SK-N-SH (cell line): ENCODE results near the gene ABHD16B. TPM values are rescaled to one million over a fixed set of nuclear protein-coding genes. Genes with fewer than 3 reads are reported as not detected.

Source experiments
- CTCF ChIA-PET: fragments of 300-600, 350-600 bp; formaldehyde crosslinking; extraction: SDS; loops from one replicate; lab custom pipeline; 2021; lab: Yijun Ruan, JAX
- POLR2A ChIA-PET: fragments of 350-600 bp; sonication (Branson Sonifier 250); formaldehyde crosslinking; extraction: SDS; loops from one replicate; lab custom pipeline; 2020; ENCODE audit warnings: antibody characterized with exemption, inconsistent platforms; lab: Yijun Ruan, JAX
- DNase-seq: peaks from one replicate; pipeline ENCODE4 v3.0.0; 2012
- H2AFZ ChIP-seq: fragments of 200-600 bp; sonication (generic); 2 replicates; pipeline ENCODE4 v1.8.1; 2016; ENCODE audit warnings: antibody characterized with exemption, mild to moderate bottlenecking, low read depth
- H3F3A ChIP-seq: fragments of 200-600 bp; sonication (generic); replicated peaks from 2 replicates; pipeline ENCODE3; 2016; ENCODE audit warnings: antibody characterized with exemption, mild to moderate bottlenecking; ENCODE audit not compliant: insufficient read depth
- H3K27ac ChIP-seq, 2 experiments: fragments of 200-500 bp in 1 of 2; fragments of 200-600 bp in 1 of 2; sonication (Bioruptor generic) in 1 of 2; sonication (generic), shearing (Covaris generic) in 1 of 2; 2 replicates each; pipeline versions ENCODE4 v1.5.1 to v1.6.1; 2014 to 2016; ENCODE audit warnings: low read depth in 2 of 2, inconsistent platforms in 1 of 2, low read length in 1 of 2, mild to moderate bottlenecking in 1 of 2, mixed read lengths in 1 of 2
- H3K27me3 ChIP-seq: fragments of 200-600 bp; sonication (generic), shearing (Covaris generic); 2 replicates; pipeline ENCODE4 v1.6.1; 2016; ENCODE audit warnings: mixed run types; ENCODE audit not compliant: insufficient read depth
- H3K36me3 ChIP-seq, 2 experiments: fragments of 200-500 bp in 1 of 2; fragments of 200-600 bp in 1 of 2; sonication (Bioruptor generic) in 1 of 2; sonication (generic) in 1 of 2; replicated peaks in 1 of 2; 2 replicates each; pipeline versions ENCODE3 to v1.5.1; 2014 to 2016; ENCODE audit warnings: low read length in 1 of 2, mild to moderate bottlenecking in 1 of 2; ENCODE audit not compliant: insufficient read depth in 2 of 2, control insufficient read depth in 1 of 2
- H3K4me1 ChIP-seq, 2 experiments: fragments of 200-500 bp in 1 of 2; fragments of 200-600 bp in 1 of 2; sonication (Bioruptor generic) in 1 of 2; sonication (generic), shearing (Covaris generic) in 1 of 2; 2 replicates each; pipeline versions ENCODE4 v1.5.1 to v1.6.1; 2014 to 2016; ENCODE audit warnings: low read depth in 1 of 2, low read length in 1 of 2, mixed run types in 1 of 2; ENCODE audit not compliant: insufficient read depth in 2 of 2, control insufficient read depth in 1 of 2
- H3K4me2 ChIP-seq: fragments of 200-600 bp; sonication (generic), shearing (Covaris generic); 2 replicates; pipeline ENCODE4 v1.6.1; 2017; ENCODE audit warnings: mixed run types
- H3K4me3 ChIP-seq, 2 experiments: fragments of 200-500 bp in 1 of 2; fragments of 200-600 bp in 1 of 2; sonication (Bioruptor generic) in 1 of 2; sonication (generic), shearing (Covaris generic) in 1 of 2; 2 replicates each; pipeline versions ENCODE4 v1.5.1 to v1.8.1; 2014 to 2016; ENCODE audit warnings: low read depth in 2 of 2, inconsistent platforms in 1 of 2, low read length in 1 of 2, mild to moderate bottlenecking in 1 of 2, mixed read lengths in 1 of 2, moderate library complexity in 1 of 2
- H3K79me2 ChIP-seq: fragments of 200-600 bp; sonication (generic); 2 replicates; pipeline ENCODE4 v1.8.1; 2017; ENCODE audit warnings: mild to moderate bottlenecking; ENCODE audit not compliant: insufficient read depth
- H3K9ac ChIP-seq: fragments of 200-600 bp; sonication (generic); 2 replicates; pipeline ENCODE4 v1.6.1; 2017; ENCODE audit warnings: mixed run types
- H3K9me2 ChIP-seq: fragments of 200-600 bp; sonication (generic); 2 replicates; pipeline ENCODE4 v1.6.1; 2017; ENCODE audit warnings: mixed run types
- H3K9me3 ChIP-seq: fragments of 200-600 bp; sonication (generic); 2 replicates; pipeline ENCODE4 v1.6.1; 2017; ENCODE audit warnings: mixed run types, mild to moderate bottlenecking, moderate library complexity
- H4K20me1 ChIP-seq: fragments of 200-600 bp; sonication (generic); 2 replicates; pipeline ENCODE4 v1.6.1; 2017; ENCODE audit warnings: mild to moderate bottlenecking, mixed run types; ENCODE audit not compliant: insufficient read depth
- CHD2 ChIP-seq: fragments of 150-350 bp; IDR thresholded peaks from 2 replicates; pipeline ENCODE4 v1.6.1; 2018; ENCODE audit warnings: low read length; ENCODE audit not compliant: partially characterized antibody
- CTCF ChIP-seq: fragments of 200-600 bp; sonication (generic); IDR thresholded peaks from 2 replicates; pipeline ENCODE4 v1.6.1; 2017; ENCODE audit warnings: antibody characterized with exemption, mild to moderate bottlenecking, moderate library complexity
- EP300 ChIP-seq, 2 experiments: IDR thresholded peaks; 2 replicates each; pipeline versions ENCODE4 v1.4.0 to v1.6.1; 2012; ENCODE audit warnings: borderline replicate concordance in 1 of 2, low read depth in 1 of 2, low read length in 1 of 2
- EZH2phosphoT487 ChIP-seq: fragments of 200-600 bp; sonication (generic); IDR thresholded peaks from 2 replicates; pipeline ENCODE4 v1.6.1; 2017; ENCODE audit warnings: low read depth, mixed run types, mild to moderate bottlenecking, antibody characterized with exemption, moderate library complexity, borderline replicate concordance
- FOSL2 ChIP-seq: IDR thresholded peaks from 2 replicates; pipeline ENCODE4 v1.4.0; 2012; ENCODE audit warnings: low read depth, mild to moderate bottlenecking, moderate library complexity, borderline replicate concordance
- FOXJ3 ChIP-seq: sonication (generic); formaldehyde crosslinking; IDR thresholded peaks from 2 replicates; pipeline ENCODE4 v1.5.1; 2020; ENCODE audit warnings: mild to moderate bottlenecking, missing genetic modification reagents
- FOXM1 ChIP-seq: IDR thresholded peaks from 2 replicates; pipeline ENCODE4 v1.4.0; 2012; ENCODE audit warnings: low read depth, mild to moderate bottlenecking
- NFIC ChIP-seq: IDR thresholded peaks from 2 replicates; pipeline ENCODE4 v1.4.0; 2012; ENCODE audit warnings: borderline replicate concordance
- PBX3 ChIP-seq: IDR thresholded peaks from 2 replicates; pipeline ENCODE4; 2012
- POLR2AphosphoS5 ChIP-seq: IDR thresholded peaks from 2 replicates; pipeline ENCODE4 v1.6.1; 2012; ENCODE audit warnings: low read depth, low read length
- RXRA ChIP-seq: IDR thresholded peaks from 2 replicates; pipeline ENCODE4 v1.4.0; 2012; ENCODE audit warnings: low read depth, mild to moderate bottlenecking, borderline replicate concordance
- SMC3 ChIP-seq: IDR thresholded peaks from 2 replicates; pipeline ENCODE4 v1.6.1; 2012; ENCODE audit warnings: low read depth, low read length, improper control_type of control experiment
- TCF12 ChIP-seq: IDR thresholded peaks from 2 replicates; pipeline ENCODE4 v1.4.0; 2012
- TEAD4 ChIP-seq: IDR thresholded peaks from 2 replicates; pipeline ENCODE4 v1.4.0; 2012; ENCODE audit warnings: mild to moderate bottlenecking, borderline replicate concordance; ENCODE audit not compliant: insufficient read depth
- USF1 ChIP-seq: IDR thresholded peaks from 2 replicates; pipeline ENCODE4 v1.4.0; 2012; ENCODE audit warnings: low read depth, borderline replicate concordance
- ZBTB33 ChIP-seq: IDR thresholded peaks from 2 replicates; pipeline ENCODE4 v1.4.0; 2012; ENCODE audit warnings: low read depth, borderline replicate concordance
- WGBS: methylation state at CpG from one replicate; pipeline ENCODE4 v1.1.6; 2017; ENCODE audit warnings: low lambda C conversion rate; 5-methylcytosine and 5-hydroxymethylcytosine counted together
- polyA plus RNA-seq, 3 experiments: library from polyadenylated mRNA; depleted of rRNA; stranded (reverse); fragments of >200 nt; gene quantifications; 2 replicates each; pipeline ENCODE4 v1.2.3, GENCODE V29; 2012
- TF ChIP-seq, protein P1 (sequence below): fragments of 150-350 bp; IDR thresholded peaks from 2 replicates; pipeline ENCODE4 v1.6.1; 2017; ENCODE audit warnings: antibody characterized with exemption, low read length, low read depth, borderline replicate concordance

ABHD16B gene
- polyA plus RNA-seq, 1 of the 3 experiments (the other 2 are of a cell fraction), result not detected

GRCh38 chr20:63893999-63894357 is 32.7 kb downstream of the ABHD16B start:
- peaks cover 6 to 26% of the 10 kb centered on the region in 2 experiments for H3K36me3 ChIP-seq
- H3K9me2 ChIP-seq, result no peaks in the 10 kb centered on the region
- H3K9me3 ChIP-seq, result no peaks in the 10 kb centered on the region
- peaks cover 25% of the 10 kb centered on the region for H3F3A ChIP-seq
- H3K79me2 ChIP-seq, result peaks cover 36% of the 10 kb centered on the region
- no peak overlapping the region for H2AFZ ChIP-seq
- H3K4me3 ChIP-seq, result peak overlapping the region; percentile 54 to 71; a peak in 3 of 4 replicates
- TF ChIP-seq FOXJ3 (CRISPR knock-in tag), result no peak
- TF ChIP-seq FOXM1, result no peak
- no peak for TF ChIP-seq FOSL2
- TF ChIP-seq ZBTB33, result no peak
- no peak for TF ChIP-seq EZH2phosphoT487
- TF ChIP-seq RXRA, result no peak
- no peak for TF ChIP-seq EP300 (IDR thresholded peaks at IDR 0.05; ENCODE audit: borderline replicate concordance in 1 of 2, low read depth in 1 of 2, low read length in 1 of 2)
- TF ChIP-seq TEAD4, result no peak
- no peak for TF ChIP-seq PBX3
- TF ChIP-seq TCF12, result no peak
- TF ChIP-seq USF1, result no peak
- TF ChIP-seq SMC3, result no peak
- TF ChIP-seq POLR2AphosphoS5, result no peak
- no peak for TF ChIP-seq NFIC
- no peak for TF ChIP-seq CHD2
- TF ChIP-seq CTCF, result no peak
- TF ChIP-seq, protein P1, sequence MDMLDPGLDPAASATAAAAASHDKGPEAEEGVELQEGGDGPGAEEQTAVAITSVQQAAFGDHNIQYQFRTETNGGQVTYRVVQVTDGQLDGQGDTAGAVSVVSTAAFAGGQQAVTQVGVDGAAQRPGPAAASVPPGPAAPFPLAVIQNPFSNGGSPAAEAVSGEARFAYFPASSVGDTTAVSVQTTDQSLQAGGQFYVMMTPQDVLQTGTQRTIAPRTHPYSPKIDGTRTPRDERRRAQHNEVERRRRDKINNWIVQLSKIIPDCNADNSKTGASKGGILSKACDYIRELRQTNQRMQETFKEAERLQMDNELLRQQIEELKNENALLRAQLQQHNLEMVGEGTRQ, result no peak
- TF ChIP-seq, all 33 proteins: peak for 0
- H3K27ac ChIP-seq, result peak overlapping the region in 1 of 2 experiments; percentile 19; a peak in 1 of 4 replicates
- H3K4me2 ChIP-seq, result peak overlapping the region; percentile 82; the same call in 1 of the 2 replicates
- 72% methylated on average over 6 of the region's 6 CpGs for WGBS
- CTCF ChIA-PET, result interaction anchor here (0.6 to 2.0 kb wide), 4 partner anchors 15 to 176 kb away, joined by 3 to 6 read pairs (median 3); no protein-coding TSS in a partner anchor
- POLR2A ChIA-PET, result interaction anchor here (0.7 to 1.4 kb wide), 2 partner anchors 9 to 29 kb away, joined by 3 to 6 read pairs; partner anchors contain the start of gene TPD52L2
- H4K20me1 ChIP-seq, result peaks cover 44% of the 10 kb centered on the region
- H3K27me3 ChIP-seq, result no peaks in the 10 kb centered on the region
- DNase-seq, result no peak
- H3K4me1 ChIP-seq, result peaks cover 7 to 15% of the 10 kb centered on the region in 2 experiments; a peak in 3 of 4 replicates
- H3K9ac ChIP-seq, result no peak overlapping the region
